ENCODE measurements around the gene NMNAT2.

The NMNAT2 gene

DNA sequence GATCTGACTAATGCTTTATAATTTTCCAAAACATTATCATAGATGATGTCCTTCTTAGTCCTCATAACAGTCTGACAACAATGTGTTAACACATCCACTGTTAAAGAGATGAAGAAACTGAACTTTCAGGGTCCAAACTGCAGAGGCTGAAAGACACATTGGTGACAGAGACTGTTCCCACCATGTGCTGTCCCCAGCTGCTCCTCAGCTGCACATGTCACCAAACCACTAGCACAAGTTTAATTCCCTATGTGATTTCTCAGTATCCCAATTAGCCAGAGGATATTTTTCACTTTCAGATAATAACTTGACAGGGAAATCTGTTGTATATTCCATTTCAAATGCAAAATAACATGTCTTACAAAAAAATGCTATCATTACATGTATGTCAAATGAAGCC is 207.5 kb downstream of the NMNAT2 start:
- DNase-seq (ENCODE audit: low spot score), result no peak

DNA sequence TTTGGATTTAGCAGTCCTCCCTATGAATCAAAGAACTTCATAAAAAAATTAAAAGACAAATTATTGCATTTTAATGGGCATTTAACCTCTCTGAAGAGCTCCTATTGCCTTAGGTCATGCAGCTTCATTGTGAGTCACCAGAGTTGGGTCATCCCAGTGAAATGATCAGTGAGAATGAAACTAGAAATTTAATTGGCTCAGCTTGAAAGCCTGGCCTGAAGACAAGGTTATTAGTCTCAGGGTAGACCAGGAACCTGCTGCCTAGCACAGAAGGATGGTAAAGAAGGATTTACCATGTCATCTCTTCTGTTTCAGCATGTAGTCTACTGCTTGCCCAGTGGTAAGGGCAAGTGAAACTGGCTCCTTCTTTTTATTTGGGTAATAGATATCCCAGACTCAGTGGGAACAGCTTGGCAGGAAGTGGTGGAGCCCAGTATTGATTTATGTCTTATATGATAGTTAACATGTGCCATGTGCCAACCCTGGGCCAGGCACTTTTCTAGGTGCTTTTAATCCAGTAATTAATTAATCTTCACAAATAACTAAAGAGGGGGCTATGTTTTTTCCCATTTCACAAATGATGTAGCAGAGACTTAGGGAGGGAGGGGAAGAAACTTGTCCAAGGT is 208.5 kb downstream of the NMNAT2 start:
- DNase-seq (ENCODE audit: low spot score), result peak; percentile 88

DNA sequence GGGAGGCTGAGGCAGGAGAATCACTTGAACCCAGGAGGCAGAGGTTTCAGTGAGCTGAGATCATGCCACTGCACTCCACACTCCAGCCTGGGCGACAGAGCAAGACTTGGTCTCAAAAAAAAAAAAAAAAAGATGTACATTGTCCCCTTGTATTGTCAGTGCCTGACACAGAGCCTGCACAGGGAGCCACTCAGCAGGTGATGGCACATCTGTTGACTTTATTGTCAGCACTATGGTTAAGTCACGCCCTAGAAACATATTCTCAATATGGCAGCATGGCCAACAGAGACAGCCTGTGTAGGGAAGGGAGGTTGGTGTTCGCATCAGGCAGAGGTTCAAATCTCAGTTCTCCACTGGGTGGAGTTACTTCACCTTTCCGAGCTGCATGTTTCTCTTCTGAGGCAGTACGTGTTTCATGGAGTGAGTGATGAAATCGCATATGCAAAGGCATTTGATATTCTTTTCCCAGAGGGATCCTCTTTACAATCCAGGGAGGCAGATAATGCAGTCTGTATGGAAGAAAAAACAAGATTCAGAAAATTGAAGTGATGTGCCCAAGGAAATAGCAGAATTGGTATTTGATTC is 211.6 kb downstream of the NMNAT2 start:
- no peak for DNase-seq (ENCODE audit: low spot score)

DNA sequence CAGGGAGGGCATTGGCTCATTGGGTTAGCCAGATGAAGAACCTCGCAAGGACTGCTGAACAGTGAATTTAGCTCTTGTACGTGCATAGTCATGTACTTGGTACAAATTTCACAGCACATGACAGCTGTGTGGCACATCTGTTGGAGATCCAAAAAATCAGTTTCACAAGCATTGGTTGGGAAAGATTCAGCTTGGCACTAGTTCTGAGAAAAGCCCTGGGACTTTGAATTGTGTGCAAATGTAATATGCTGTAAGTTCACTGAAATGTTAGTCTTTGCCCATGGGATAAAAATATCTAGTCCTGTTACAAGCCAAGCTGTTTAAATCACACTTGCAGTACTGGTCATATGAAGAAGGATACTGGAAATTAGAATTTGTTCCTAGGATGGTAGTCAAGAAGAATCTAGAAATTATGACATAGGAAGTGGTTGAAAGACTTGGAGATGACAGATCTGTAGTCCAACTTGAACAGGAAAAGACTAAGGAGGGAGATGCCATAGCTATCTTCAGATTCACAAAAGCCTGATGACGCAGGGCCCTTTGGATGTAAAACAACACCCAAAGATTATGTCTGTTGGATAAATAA is 212.9 kb downstream of the NMNAT2 start:
- peak; percentile 58 for DNase-seq (ENCODE audit: low spot score)

DNA sequence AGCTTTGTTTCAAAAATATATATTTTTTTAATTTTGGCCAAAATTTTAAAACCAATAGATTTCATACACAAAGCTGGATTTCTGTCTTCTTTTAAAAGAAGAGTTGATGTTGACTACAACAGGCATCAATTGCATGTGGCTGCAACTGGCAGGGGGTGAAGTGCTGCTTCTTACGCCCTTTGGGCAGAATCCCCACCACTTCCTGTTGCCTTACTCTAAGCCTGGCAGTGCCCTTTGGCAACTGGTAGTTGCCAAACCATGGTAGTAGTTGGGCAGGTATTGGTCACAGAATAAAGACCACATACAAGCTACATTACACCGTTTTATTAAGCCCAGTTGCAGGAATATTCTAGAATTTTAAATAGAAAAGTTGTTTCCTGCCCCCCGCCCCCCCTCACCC is 215.1 kb downstream of the NMNAT2 start:
- no peak for DNase-seq (ENCODE audit: low spot score)

DNA sequence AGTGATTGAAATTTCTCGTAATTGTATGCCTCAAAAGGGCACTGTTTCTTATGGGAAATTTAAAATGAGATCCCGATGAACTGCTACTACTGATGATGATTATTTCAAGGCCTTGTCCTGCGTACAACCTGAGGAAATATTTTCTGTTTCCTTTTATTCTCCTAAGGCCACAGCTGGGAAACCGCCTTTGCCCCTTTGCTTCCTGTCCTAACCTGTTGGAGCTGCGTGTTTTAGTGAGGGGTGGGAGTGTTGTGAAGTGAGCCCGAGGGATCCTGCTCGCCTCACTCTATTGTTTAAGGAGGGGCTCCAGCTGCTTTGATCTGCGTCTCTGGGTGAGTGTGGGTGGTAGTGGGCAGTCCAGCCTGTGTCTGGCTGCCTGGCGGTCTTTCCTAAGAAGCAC is 217.7 kb downstream of the NMNAT2 start:
- no peak for DNase-seq (ENCODE audit: low spot score)

DNA sequence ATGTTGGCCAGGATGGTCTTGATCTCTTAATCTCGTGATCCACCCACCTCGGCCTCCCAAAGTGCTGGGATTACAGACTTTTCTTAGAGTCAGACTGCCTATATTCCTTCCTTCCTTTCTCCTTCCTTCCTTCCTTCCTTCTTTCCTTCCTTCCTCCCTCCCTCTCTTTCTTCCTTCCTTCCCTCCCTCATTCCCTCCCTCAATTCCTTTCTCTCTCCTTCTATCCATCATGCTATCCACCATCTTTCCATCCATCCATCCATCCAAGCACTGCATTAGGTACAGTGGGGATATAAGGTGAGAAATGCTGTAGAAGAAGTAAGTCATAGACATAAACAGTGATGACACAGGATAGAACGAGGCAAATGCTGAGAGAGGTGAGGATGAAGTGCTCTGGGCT is 218.9 kb downstream of the NMNAT2 start:
- no peak for DNase-seq (ENCODE audit: low spot score)

DNA sequence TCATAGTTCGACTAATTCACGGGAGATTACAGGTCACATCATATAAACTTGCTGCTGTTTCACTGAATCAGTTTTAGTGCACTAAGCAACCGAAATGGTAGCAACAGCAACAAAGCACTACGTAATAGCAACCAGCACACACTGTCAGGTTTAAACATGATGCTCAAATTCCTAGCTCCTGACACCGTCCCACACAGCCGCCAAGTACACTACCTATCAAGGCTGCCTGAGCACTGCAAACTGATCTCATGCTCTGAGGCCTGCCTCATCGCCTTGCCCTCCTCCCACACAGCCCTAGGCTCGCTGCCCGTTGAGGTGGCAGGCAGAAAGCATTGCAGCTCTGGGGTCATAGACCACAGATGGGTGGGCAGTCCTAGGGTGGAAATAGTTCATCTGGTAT is 219.7 kb downstream of the NMNAT2 start:
- no peak for DNase-seq (ENCODE audit: low spot score)

All from GM03348 (cell line).